GM13976 (cell line): ENCODE measurements around the gene NCAM2.

Experiments
- DNase-seq: peaks from one replicate; pipeline ENCODE4 v3.0.0; 2012; ENCODE audit warnings: low spot score
- CTCF ChIP-seq: IDR thresholded peaks from 2 replicates; pipeline ENCODE4 v1.5.1; 2012; ENCODE audit warnings: borderline replicate concordance, mild to moderate bottlenecking; ENCODE audit not compliant: insufficient read depth; ENCODE audit errors: extremely low read depth, missing control alignments, control extremely low read depth
- in situ Hi-C: fragments of 300-500 bp; cut with MboI; formaldehyde crosslinking; loops from one replicate; pipeline ENCODE4 v1.12.0; 2022; ENCODE audit warnings: low sequenced_read_pairs, mixed read lengths, inconsistent platforms; ENCODE audit not compliant: unreplicated experiment

Gene NCAM2

GRCh38 chr21:21102896-21103295 lies 104.7 kb downstream of the NCAM2 start:
- TF ChIP-seq CTCF: no peak
- DNase-seq: no peak
- in situ Hi-C loops: no loop called here

GRCh38 chr21:21103692-21104091 lies 105.5 kb downstream of the NCAM2 start:
- no peak for TF ChIP-seq CTCF
- in situ Hi-C loops: no loop called here

GRCh38 chr21:21109736-21110135 lies 111.5 kb downstream of the NCAM2 start:
- TF ChIP-seq CTCF: no peak
- in situ Hi-C loops: no loop called here

More at GRCh38 chr21:21103692-21104091, 105.5 kb downstream of the NCAM2 start:
- DNase-seq: no peak

GRCh38 chr21:21111309-21111920 lies 113.2 kb downstream of the NCAM2 start:
- in situ Hi-C loops: no loop called here
- no peak for DNase-seq
- no peak for TF ChIP-seq CTCF

More at GRCh38 chr21:21109736-21110135, 111.5 kb downstream of the NCAM2 start:
- no peak for DNase-seq

GRCh38 chr21:21114461-21114860 lies 116.3 kb downstream of the NCAM2 start:
- in situ Hi-C loops: no loop called here
- TF ChIP-seq CTCF: no peak
- DNase-seq: no peak

GRCh38 chr21:21119091-21119490 lies 120.9 kb downstream of the NCAM2 start:
- in situ Hi-C loops: no loop called here

More at GRCh38 chr21:21119091-21119490, 120.9 kb downstream of the NCAM2 start:
- DNase-seq: no peak
- no peak for TF ChIP-seq CTCF
